OCI-LY1 (cell line): ENCODE measurements around the gene IFRD2.
"Not testable (repeated sequence)": the region's sequence is repeated elsewhere in the genome, so short reads cannot be mapped to it uniquely, and the experiment has no call there.

Experiments used
- CTCF ChIP-seq: fragments of 200-600 bp; sonication (generic), shearing (Covaris generic); IDR thresholded peaks from 2 replicates; pipeline ENCODE4 v1.5.1; 2017; ENCODE audit warnings: mild to moderate bottlenecking, antibody characterized with exemption, low read length, moderate library complexity, mixed read lengths
- EZH2 ChIP-seq: fragments of 200-600 bp; sonication (generic), shearing (Covaris generic); IDR thresholded peaks from 2 replicates; pipeline ENCODE4 v1.8.0; 2017; ENCODE audit warnings: borderline replicate concordance, mixed run types, mild to moderate bottlenecking, antibody characterized with exemption, low read length, moderate library complexity, mixed read lengths

- TF ChIP-seq CTCF, EZH2: not testable (repeated sequence)
Observed at GRCh38 chr3:50284121-50284520, 8.1 kb downstream of the IFRD2 start.
